Choroid plexus epithelial cell (primary cell): ENCODE measurements around the gene DUSP14.
"Not testable (repeated sequence)": the region's sequence is repeated elsewhere in the genome, so short reads cannot be mapped to it uniquely, and the experiment has no call there.

Experiments
- DNase-seq: peaks from one replicate; pipeline ENCODE4 v3.0.0-alpha.2; 2010; ENCODE audit warnings: low read depth
- H3K4me3 ChIP-seq: 2 replicates; pipeline ENCODE4 v1.5.1; 2011; ENCODE audit warnings: low read depth, mild to moderate bottlenecking, control low read depth, low read length, moderate library complexity
- TF ChIP-seq, protein P1 (sequence below): conservative IDR thresholded peaks from 2 replicates; pipeline ENCODE4 v1.5.1; 2011; ENCODE audit warnings: low read depth, mild to moderate bottlenecking, control low read depth, inconsistent platforms, low read length, moderate library complexity

The DUSP14 gene, protein sequence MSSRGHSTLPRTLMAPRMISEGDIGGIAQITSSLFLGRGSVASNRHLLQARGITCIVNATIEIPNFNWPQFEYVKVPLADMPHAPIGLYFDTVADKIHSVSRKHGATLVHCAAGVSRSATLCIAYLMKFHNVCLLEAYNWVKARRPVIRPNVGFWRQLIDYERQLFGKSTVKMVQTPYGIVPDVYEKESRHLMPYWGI

DNA sequence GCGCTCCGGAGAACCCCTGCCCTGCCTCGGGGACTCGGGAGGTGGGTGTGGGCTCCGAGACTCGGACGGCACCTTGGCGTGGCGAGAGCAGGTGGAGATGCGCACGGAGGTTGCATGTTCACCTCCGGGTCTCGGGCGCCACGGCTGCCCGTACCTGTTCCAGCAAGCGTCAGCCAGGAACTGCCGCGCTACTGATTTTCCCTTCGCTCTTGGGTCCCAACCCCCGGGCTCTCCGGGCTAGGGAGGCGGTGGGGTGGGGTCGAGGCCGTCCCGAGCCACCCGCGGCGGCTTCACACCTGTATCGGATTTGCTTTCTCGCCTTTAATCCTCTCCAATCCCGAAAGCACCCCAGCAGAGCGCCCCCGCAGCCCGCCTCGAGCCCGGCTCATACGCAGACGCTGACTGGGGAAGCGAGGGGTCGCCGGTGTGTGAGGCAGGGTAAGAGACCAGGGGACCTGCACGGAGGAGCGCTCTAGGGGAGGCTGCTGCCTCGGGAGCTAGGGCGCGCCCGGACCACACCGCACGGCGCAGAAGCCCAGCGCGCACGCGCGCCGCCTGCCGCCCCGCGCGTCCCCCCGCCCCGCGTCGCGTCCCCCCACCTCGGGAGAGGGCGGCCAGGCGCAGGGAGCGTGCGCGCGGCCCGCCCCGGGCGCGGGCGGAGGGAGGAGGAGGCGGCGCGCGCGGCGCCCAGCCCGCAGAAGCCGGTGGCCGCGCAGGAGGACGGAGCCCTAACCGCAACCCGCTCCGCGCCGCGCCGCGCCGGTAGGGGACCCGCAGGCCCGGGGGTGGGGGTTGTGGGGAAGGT lies at the start of gene DUSP14:
DUSP14 (plus strand) TSS at position 695 of the 805 bp plus-strand sequence. CDS start 22,382 bp downstream, outside the sequence.
- H3K4me3 ChIP-seq: peak within 1 kb of the TSS; percentile 79
- TF ChIP-seq, protein P1, sequence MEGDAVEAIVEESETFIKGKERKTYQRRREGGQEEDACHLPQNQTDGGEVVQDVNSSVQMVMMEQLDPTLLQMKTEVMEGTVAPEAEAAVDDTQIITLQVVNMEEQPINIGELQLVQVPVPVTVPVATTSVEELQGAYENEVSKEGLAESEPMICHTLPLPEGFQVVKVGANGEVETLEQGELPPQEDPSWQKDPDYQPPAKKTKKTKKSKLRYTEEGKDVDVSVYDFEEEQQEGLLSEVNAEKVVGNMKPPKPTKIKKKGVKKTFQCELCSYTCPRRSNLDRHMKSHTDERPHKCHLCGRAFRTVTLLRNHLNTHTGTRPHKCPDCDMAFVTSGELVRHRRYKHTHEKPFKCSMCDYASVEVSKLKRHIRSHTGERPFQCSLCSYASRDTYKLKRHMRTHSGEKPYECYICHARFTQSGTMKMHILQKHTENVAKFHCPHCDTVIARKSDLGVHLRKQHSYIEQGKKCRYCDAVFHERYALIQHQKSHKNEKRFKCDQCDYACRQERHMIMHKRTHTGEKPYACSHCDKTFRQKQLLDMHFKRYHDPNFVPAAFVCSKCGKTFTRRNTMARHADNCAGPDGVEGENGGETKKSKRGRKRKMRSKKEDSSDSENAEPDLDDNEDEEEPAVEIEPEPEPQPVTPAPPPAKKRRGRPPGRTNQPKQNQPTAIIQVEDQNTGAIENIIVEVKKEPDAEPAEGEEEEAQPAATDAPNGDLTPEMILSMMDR: peak; percentile 10
- peak; percentile 81 for DNase-seq

DNA sequence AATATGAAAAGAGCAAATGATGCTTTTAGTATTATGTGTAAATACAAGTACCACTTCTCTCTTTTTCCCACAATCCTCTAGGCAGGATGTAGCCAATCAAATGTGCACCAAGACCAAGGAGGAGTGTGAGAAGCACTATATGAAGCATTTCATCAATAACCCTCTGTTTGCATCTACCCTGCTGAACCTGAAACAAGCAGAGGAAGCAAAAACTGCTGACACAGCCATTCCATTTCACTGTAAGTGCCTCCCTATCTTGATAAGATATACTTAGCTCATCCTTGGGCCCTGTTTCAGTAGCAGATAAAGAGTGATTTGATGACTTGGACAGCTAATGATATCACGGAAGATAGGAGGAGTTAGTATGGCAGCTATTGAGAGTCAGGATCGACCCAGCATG lies 49.3 kb upstream of the DUSP14 start:
- no peak for DNase-seq
- TF ChIP-seq, protein P1: no peak
- no peak overlapping the region for H3K4me3 ChIP-seq

DNA sequence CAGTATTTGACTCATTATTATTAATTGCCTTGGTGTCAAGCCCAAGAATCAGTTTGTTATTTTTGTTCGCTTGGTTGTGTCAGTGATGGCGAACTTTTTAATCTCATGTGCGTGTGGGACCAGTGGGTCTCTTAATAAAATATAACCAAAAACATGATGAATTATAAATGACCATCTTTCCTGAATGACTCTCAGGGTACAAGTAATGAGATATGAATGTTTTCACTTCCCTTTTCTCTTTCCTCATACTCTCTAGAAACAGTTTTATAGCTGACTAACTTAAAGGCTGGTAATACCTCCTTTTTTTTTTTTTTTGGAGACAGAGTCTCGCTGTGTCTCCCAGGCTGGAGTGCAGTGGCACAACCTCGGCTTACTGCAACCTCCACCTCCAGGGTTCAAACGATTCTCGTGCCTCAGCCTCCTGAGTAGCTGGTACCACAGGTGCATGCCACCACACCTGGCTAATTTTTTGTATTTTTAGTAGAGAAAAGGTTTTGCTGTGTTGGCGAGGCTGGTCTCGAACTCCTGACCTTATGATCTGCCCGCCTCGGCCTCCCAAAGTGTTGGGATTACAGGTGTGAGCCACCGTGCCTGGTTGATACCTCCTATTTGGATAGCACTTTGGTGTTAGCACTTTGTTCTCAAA lies 48.2 kb upstream of the DUSP14 start:
- not testable (repeated sequence) for DNase-seq, H3K4me3 ChIP-seq

DNA sequence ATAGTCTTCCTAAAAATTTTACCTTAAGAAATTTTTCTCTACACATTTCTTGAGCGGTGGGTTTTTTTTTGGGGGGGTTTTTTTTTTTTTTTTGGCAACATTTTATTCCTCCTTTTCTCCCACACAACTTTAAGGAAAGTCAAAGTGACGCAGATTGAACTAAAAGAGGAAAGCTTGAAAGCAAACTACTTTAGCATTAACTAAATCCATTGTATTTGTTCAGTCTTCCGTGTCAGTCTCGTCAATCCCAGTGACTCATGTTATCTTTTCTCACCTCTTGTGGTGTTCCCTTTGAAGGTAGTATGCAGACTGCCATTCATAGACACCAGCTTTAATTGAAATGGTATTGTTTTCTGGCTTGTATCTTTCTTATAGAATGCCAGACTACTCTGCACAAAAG lies 43.7 kb upstream of the DUSP14 start:
- H3K4me3 ChIP-seq: no peak overlapping the region
- DNase-seq: no peak
- TF ChIP-seq, protein P1: no peak

DNA sequence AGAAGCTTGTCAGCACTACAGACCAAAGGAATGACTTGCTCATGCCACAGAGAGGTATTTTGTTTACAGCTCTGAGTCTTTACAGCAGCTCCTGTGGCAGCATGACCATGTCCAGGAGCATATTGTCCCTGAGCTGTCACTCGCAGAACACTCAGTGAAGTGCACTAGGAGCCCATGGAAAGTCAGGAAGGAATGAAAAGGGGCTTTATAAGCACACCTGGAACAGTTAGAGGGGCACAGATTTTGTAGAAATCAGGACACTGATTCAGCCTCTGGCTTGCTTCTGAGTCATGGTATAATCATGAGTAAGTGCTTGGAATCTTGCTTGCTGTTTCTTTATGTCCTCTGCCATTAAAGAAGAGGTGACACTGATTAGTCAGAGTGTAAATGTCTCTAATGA lies 42.0 kb upstream of the DUSP14 start:
- TF ChIP-seq, protein P1: no peak
- DNase-seq: peak; percentile 31
- no peak overlapping the region for H3K4me3 ChIP-seq

DNA sequence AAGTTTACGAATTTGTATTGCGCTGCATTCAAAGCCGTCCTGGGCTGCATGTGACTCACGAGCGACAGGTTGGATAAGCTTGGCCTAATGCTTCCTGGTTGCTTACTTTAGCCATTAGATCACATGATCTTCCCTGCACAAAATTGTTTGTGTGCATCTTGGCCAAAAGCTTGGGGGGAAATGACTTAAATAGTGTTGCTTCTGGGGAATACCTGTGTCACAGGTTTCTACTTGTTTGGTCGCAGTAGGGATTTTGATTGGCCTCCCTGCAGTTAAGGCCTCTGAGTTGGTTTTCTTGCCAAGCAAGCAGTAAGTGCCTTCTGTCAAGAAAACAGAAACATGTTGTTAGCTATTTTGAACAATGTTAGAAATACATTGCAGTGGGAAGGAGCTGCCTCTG lies 39.6 kb upstream of the DUSP14 start:
- TF ChIP-seq, protein P1: no peak
- DNase-seq: no peak

GRCh38 chr17:37457801-37458200 lies 31.9 kb upstream of the DUSP14 start:
- H3K4me3 ChIP-seq, DNase-seq: not testable (repeated sequence)

More for the DNA sequence above, 39.6 kb upstream of the DUSP14 start:
- H3K4me3 ChIP-seq: no peak overlapping the region
